Spleen (tissue), 11 donors: ENCODE data around the gene MARK1. TPM values are rescaled to one million over a fixed set of nuclear protein-coding genes. Genes with fewer than 3 reads are reported as not detected.

Source experiments
- DNase-seq: peaks from one replicate; pipeline ENCODE4 v3.0.0-alpha.2; 2020
- H3K27ac ChIP-seq, 8 donors: fragments of 200-600 bp; sonication (generic) in 7 of 8; 1 replicate in 4 of 8; 2 replicates in 4 of 8; pipeline versions ENCODE4 v1.5.0 to v1.8.0; 2016 to 2021; ENCODE audit warnings: inconsistent platforms in 4 of 8, mild to moderate bottlenecking in 4 of 8, moderate library complexity in 1 of 8
- H3K27me3 ChIP-seq, 7 donors: fragments of 200-600 bp; sonication (generic) in 6 of 7; replicated peaks in 1 of 7; 1 replicate in 4 of 7; 2 replicates in 3 of 7; pipeline versions ENCODE4 v1.5.0 to v1.8.0; 2016 to 2021; ENCODE audit warnings: inconsistent platforms in 3 of 7, mild to moderate bottlenecking in 1 of 7
- H3K36me3 ChIP-seq, 6 donors: fragments of 200-600 bp; sonication (generic) in 5 of 6; 1 replicate in 4 of 6; 2 replicates in 2 of 6; pipeline versions ENCODE4 v1.5.0 to v1.8.0; 2016 to 2021; ENCODE audit warnings: inconsistent platforms in 2 of 6
- H3K4me1 ChIP-seq, 6 donors: fragments of 200-600 bp; sonication (generic) in 5 of 6; 1 replicate in 3 of 6; 2 replicates in 3 of 6; pipeline versions ENCODE4 v1.5.0 to v1.8.0; 2016 to 2021; ENCODE audit warnings: inconsistent platforms in 3 of 6
- H3K4me3 ChIP-seq, 8 donors: fragments of 200-600 bp; sonication (generic) in 7 of 8; 1 replicate in 4 of 8; 2 replicates in 4 of 8; pipeline versions ENCODE4 v1.5.0 to v1.8.0; 2016 to 2021; ENCODE audit warnings: inconsistent platforms in 4 of 8, mild to moderate bottlenecking in 4 of 8, moderate library complexity in 2 of 8
- H3K9me3 ChIP-seq, 8 donors: fragments of 200-600 bp; sonication (generic) in 7 of 8; 1 replicate in 4 of 8; 2 replicates in 4 of 8; pipeline versions ENCODE4 v1.5.0 to v1.8.0; 2016 to 2021; ENCODE audit warnings: inconsistent platforms in 4 of 8
- CTCF ChIP-seq, 11 experiments: fragments of 200-600 bp in 7 of 11; fragments of 450-650 bp in 4 of 11; sonication (generic) in 4 of 11; IDR thresholded peaks in 8 of 11; conservative IDR thresholded peaks in 3 of 11; 1 replicate in 7 of 11; 2 replicates in 4 of 11; pipeline versions ENCODE4 v1.4.0 to v1.8.0; 2016 to 2021; ENCODE audit warnings: antibody characterized with exemption in 11 of 11, inconsistent platforms in 4 of 11, mild to moderate bottlenecking in 1 of 11
- POLR2A ChIP-seq, 3 donors: fragments of 450-650 bp; IDR thresholded peaks; one replicate each; pipeline ENCODE4 v1.5.1; 2017; ENCODE audit warnings: antibody characterized with exemption in 3 of 3, mild to moderate bottlenecking in 1 of 3
- POLR2AphosphoS5 ChIP-seq, 3 donors: sonication (generic); formaldehyde crosslinking; IDR thresholded peaks; one replicate each; pipeline ENCODE4 v1.5.1; 2017; ENCODE audit warnings: antibody characterized with exemption in 3 of 3
- WGBS, 5 donors: extraction: QIAGEN DNeasy Blood & Tissue Kit in 3 of 5; methylation state at CpG; one replicate each; pipeline versions ENCODE4 v1.1.5 to v1.1.7; 2013 to 2018; 5-methylcytosine and 5-hydroxymethylcytosine counted together
- intact Hi-C: fragments of 100-400 bp; cut with DNase I; formaldehyde crosslinking; loops from one replicate; pipeline ENCODE4 v1.15.0; 2023; ENCODE audit warnings: low total_unique reads
- polyA plus RNA-seq, 3 donors: library from polyadenylated mRNA; stranded (reverse); fragments of 200-250 nt; gene quantifications; one replicate each; pipeline ENCODE4 v1.2.1, GENCODE V29; 2013
- total RNA-seq, 7 donors: library from RNA; depleted of rRNA in 3 of 7; stranded (reverse); fragments of >200 nt in 3 of 7; fragmentation: NEBNext Ultra II Directional in 4 of 7; extraction: Animal tissue kit (Norgen Biotek cat#: 25700) in 4 of 7; gene quantifications; one replicate each; pipeline versions ENCODE4 v1.1.0 to v1.2.1, GENCODE V29; 2016 to 2021
- donor health status: healthy with polysubstance abuse.
- donor health status: DM: no; HTN: no; CAD: no; lungs with moderate emphysema.
- donor health status: DM: no; HTN: no; CAD: no.
- donor health status: Bipolar disorder and iron deficiency.
- donor health status: healthy.
- donor health status: DM: no; HTN: no; CAD: no.
- donor health status: DM: yes; HTN: yes; CAD: no.

The MARK1 gene
- total and polyA plus RNA-seq, 10 donors: 0.59 to 3.9 (median 2.1) TPM

DNA sequence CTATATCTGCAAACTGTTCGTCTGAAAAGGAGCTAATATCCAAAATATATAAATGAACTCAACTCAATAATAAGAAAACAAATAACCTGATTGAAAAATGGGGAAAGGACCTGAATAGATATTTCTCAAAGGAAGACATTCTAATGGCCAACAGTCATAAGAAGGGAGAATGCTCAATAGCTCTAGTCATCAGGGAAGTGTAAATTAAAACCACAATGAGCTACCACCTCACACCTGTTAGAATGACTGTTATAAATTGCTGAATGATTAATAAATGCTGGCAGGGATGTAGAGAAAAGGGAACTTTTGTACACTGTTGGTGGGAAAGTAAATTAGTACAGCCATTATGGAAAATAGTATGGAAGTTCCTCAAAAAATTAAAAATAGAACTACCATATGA is 141.1 kb downstream of the MARK1 start:
- H3K27ac ChIP-seq: no peak overlapping the region

GRCh38 chr1:220670365-220670764 is 142.4 kb downstream of the MARK1 start:
- H3K4me1 ChIP-seq: no peaks in the 10 kb centered on the region
- no peak for DNase-seq
- no peak overlapping the region for H3K27ac ChIP-seq
- no peak for TF ChIP-seq CTCF (IDR thresholded peaks at IDR 0.05 in 8 of 11, conservative IDR thresholded peaks at IDR 0.05 in 3 of 11)
- TF ChIP-seq POLR2AphosphoS5 (IDR thresholded peaks at IDR 0.05): no peak
- no peak for TF ChIP-seq POLR2A (IDR thresholded peaks at IDR 0.05)
- H3K4me3 ChIP-seq: no peak overlapping the region
- intact Hi-C loops: no loop called here
- H3K36me3 ChIP-seq: no peaks in the 10 kb centered on the region
- H3K9me3 ChIP-seq: peaks cover 0 to 25% (median 19%) of the 10 kb centered on the region in 8 donors
- peaks cover 0 to 18% (median 0%) of the 10 kb centered on the region in 7 donors for H3K27me3 ChIP-seq

More for the DNA sequence above, 141.1 kb downstream of the MARK1 start:
- Histone ChIP-seq H3K36me3 (no peaks in the 10 kb centered on the region), H3K4me1 (no peaks in the 10 kb centered on the region), H3K9me3 (peaks cover 0 to 25% (median 19%) of the 10 kb centered on the region in 8 donors), H3K27me3 (peaks cover 0 to 9% (median 0%) of the 10 kb centered on the region in 7 donors), H3K4me3 (no peak overlapping the region)
- intact Hi-C loops: no loop called here
- TF ChIP-seq CTCF (IDR thresholded peaks at IDR 0.05 in 8 of 11, conservative IDR thresholded peaks at IDR 0.05 in 3 of 11) (no peak), POLR2AphosphoS5 (IDR thresholded peaks at IDR 0.05) (no peak)
- 88 to 98% (median 89%) methylated on average over 1 of the region's 1 CpG for WGBS, 5 donors
- no peak for DNase-seq

DNA sequence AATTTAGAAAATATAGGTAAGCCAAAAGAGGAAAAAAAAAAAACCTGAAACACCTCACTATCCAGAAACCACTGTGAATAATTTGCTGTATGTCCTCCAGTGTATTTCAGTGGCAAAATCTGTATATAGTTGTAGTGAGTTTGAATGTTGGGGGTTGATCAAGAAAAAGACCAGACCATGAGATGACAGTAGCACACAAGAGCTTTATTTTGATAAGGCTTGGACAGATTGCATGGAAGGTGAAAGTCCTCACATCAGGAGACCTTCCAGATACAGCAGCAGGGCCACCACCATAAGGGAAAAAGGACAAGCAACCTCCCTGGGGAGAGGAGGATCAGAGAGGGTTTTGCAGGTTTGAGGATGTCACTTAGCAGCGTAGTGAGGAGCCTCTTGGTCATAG is 146.0 kb downstream of the MARK1 start:
- WGBS, 5 donors: 74 to 96% (median 86%) methylated on average over 1 of the region's 1 CpG
- DNase-seq: no peak
- H3K27me3 ChIP-seq: peaks cover 0 to 18% (median 0%) of the 10 kb centered on the region in 7 donors
- no peak overlapping the region for H3K27ac ChIP-seq
- no peaks in the 10 kb centered on the region for H3K4me1 ChIP-seq
- intact Hi-C loops: no loop called here
- TF ChIP-seq CTCF (IDR thresholded peaks at IDR 0.05 in 8 of 11, conservative IDR thresholded peaks at IDR 0.05 in 3 of 11): no peak
- no peak for TF ChIP-seq POLR2AphosphoS5 (IDR thresholded peaks at IDR 0.05)
- no peak for TF ChIP-seq POLR2A (IDR thresholded peaks at IDR 0.05)
- no peak overlapping the region for H3K4me3 ChIP-seq
- no peaks in the 10 kb centered on the region for H3K36me3 ChIP-seq
- peaks cover 0 to 25% (median 19%) of the 10 kb centered on the region in 8 donors for H3K9me3 ChIP-seq

GRCh38 chr1:220677251-220677650 is 149.3 kb downstream of the MARK1 start:
- DNase-seq: no peak
- no peaks in the 10 kb centered on the region for H3K36me3 ChIP-seq
- peaks cover 0 to 18% (median 0%) of the 10 kb centered on the region in 7 donors for H3K27me3 ChIP-seq
- TF ChIP-seq POLR2AphosphoS5 (IDR thresholded peaks at IDR 0.05) (no peak), CTCF (IDR thresholded peaks at IDR 0.05 in 8 of 11, conservative IDR thresholded peaks at IDR 0.05 in 3 of 11) (no peak)
- peaks cover 0 to 12% (median 3%) of the 10 kb centered on the region in 6 donors for H3K4me1 ChIP-seq
- no peak overlapping the region for H3K4me3 ChIP-seq
- intact Hi-C loops: no loop called here
- H3K9me3 ChIP-seq: no peaks in the 10 kb centered on the region
- 68 to 85% (median 75%) methylated on average over 2 of the region's 2 CpGs for WGBS, 5 donors
- no peak overlapping the region for H3K27ac ChIP-seq
